SH-SY5Y (cell line): ENCODE measurements around the gene OR52W1.

ENCODE experiments used
- GATA2 ChIP-seq: IDR thresholded peaks from 2 replicates; pipeline ENCODE4 v1.6.1; 2011; ENCODE audit warnings: mild to moderate bottlenecking, low read depth, low read length
- GATA3 ChIP-seq: IDR thresholded peaks from 2 replicates; pipeline ENCODE4 v1.6.1; 2011; ENCODE audit warnings: low read depth, mild to moderate bottlenecking, low read length, moderate library complexity

The OR52W1 gene

GRCh38 chr11:6204706-6205105, 5.7 kb downstream of the OR52W1 start:
- TF ChIP-seq GATA2 = no peak
- no peak for TF ChIP-seq GATA3

DNA sequence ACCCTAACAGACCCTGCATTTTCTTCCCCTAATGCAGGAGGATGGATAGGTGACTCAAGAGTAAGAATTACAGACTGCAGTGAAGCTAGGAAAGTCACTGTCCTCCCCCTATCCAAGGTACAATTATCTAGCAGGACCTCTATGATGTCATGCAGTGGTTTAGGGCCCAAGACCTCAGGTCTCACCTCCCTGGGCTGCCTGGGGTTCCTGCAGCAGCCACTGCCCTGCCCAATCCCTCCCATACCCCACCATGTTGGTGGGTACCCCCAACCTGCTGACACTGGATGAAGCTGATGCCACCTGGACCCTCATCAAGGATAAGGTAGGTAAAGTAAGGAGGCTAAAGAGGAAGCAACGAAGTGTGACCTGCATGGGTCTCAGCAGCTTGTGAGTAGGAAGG, 6.3 kb downstream of the OR52W1 start, which contains the start of gene C11orf42:
Gene C11orf42 (plus strand): TSS at position 192 of the 400 bp plus-strand sequence. CDS start 59 bp downstream, at position 251.
- TF ChIP-seq GATA2 (no peak), GATA3 (no peak)

DNA sequence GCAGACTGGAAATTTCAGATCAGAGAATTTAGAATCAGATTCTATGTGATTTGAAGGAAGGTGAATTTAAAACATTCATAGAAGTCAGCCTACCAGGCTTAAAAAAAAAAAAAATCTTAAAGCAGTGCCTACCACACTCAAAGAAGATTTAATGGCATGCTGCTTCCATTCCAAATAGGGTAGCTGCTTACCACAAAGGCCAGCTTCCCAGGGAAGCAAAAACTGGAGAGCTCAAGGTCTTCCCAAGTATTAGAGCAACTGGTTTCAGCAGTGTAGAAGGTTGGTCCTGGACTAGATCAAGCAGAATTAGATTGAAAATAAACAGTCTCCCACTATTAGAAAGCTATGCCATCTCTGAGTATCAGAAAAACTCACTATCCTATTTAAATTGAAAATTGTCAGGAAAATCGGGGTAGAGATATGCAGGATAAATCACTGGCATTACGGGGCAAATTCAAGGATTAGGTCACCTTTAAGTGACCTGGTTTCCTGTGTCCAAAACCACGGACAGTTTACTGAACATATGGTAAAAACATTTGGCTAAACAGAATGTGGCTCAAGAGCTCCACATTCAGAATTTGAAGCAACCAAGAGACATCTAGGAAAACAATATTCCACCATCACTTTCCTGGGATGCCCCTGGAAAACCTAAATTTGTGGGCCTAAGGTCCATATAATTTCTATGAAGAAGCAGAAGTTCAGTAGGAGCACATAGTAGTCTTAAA, 7.6 kb downstream of the OR52W1 start:
- TF ChIP-seq GATA3 (no peak), GATA2 (no peak)

- TF ChIP-seq GATA2 (no peak), GATA3 (no peak)
Observed at GRCh38 chr11:6209801-6210200, 10.8 kb downstream of the OR52W1 start.

DNA sequence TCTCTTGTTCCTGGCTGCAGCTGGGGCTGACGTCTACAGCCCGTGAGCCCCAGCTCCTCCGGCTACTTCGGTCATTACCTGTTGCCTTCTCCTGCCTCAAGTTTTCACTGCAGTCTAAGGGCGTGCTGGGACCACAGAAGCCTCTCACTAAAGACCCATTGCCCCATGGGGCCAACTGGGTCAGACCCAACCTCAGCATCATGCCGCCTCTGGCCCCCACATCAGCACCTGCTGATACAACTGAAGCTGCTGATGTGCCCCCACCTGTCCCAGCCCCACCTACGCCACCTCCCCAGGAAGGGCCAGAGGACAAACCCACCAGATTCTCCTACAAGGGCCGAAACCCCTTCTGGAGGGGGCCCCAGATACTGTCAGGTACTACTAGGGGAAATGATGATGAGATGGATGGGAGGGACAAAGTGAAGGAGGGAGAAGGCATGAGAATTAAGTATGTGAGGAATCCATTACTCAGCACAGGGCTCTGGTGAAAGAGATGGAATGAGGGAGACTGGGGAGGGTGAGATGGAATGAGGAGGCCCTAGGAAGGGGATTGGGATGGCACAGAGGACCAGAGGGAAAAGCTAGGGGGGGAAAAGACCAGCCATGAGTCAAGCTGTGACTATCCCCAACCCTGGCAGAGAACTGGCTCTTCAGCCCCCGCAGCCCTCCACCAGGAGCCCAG, 11.4 kb downstream of the OR52W1 start:
- TF ChIP-seq GATA2 (no peak), GATA3 (no peak)

DNA sequence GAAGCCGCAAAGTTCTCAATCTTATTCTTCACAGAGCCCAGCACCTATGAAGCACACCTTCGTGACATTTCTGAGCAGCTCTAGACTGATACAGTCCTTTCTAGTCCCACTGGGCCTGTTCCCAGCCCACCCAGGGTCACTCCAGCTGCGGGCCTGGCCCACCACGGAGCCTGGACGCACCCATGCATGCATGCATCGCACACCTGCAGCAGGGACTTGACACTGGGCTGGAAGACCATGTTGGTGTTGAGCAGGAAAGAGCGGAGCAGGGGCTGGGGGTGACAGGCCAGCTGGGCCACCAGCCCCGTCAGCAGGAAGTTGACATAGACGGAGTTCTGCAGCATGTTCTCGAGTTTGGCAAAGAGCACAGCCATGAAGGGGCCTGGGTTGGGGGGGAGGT, 15.5 kb downstream of the OR52W1 start:
- TF ChIP-seq GATA2 (no peak), GATA3 (no peak)

GRCh38 chr11:6216501-6216900, 17.5 kb downstream of the OR52W1 start:
- TF ChIP-seq GATA3 (no peak), GATA2 (no peak)

GRCh38 chr11:6217722-6218121, 18.7 kb downstream of the OR52W1 start:
- TF ChIP-seq GATA2 = no peak
- TF ChIP-seq GATA3 = no peak

DNA sequence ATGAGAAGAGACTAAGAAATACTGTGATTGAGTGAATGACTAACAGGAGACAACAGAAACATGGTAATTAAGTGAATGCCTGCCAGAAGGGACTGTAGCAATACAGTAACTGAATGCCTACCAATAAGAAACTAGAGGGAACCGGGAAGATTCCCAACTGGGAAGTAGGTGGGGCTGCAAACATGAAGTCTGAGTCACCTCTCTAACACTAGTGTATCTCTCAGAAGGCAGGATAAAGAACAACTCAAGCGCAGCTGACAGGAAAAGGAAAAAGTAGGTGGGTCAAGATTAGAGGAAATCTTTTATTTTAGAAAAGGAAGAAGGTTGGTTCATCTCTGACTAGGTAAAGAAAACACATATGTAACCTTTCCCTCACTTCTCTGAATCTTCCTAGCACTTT, 20.3 kb downstream of the OR52W1 start:
- TF ChIP-seq GATA3 (no peak), GATA2 (no peak)

GRCh38 chr11:6223854-6224253, 24.8 kb downstream of the OR52W1 start:
- no peak for TF ChIP-seq GATA2
- no peak for TF ChIP-seq GATA3

GRCh38 chr11:6224421-6224820, 25.4 kb downstream of the OR52W1 start:
- TF ChIP-seq GATA2 = no peak
- no peak for TF ChIP-seq GATA3

- TF ChIP-seq GATA3 (no peak), GATA2 (no peak)
Observed at GRCh38 chr11:6225024-6225423, 26.0 kb downstream of the OR52W1 start.

- no peak for TF ChIP-seq GATA2
- TF ChIP-seq GATA3 = no peak
Observed at GRCh38 chr11:6225896-6226295, 26.9 kb downstream of the OR52W1 start.

GRCh38 chr11:6228520-6228919, 29.5 kb downstream of the OR52W1 start:
- TF ChIP-seq GATA3 = no peak
- no peak for TF ChIP-seq GATA2

DNA sequence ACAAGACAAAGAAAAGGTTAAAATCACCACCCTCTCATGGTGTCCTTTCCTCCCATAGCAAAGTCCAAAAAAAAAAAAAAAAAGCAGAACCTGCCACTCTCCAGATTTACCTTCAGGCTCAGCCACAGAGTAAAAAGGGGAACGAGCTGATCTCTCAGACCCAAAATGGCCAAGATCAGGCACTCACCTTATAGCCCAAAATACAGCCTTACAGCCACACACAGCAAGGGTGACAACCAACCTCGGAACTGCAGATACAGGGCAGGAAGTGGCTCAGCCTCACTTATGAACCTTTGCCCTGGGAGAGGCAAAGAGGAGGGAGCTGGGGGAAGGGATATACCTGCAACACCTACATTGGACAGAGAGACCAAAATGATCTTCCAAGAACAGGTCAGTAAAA, 30.9 kb downstream of the OR52W1 start:
- TF ChIP-seq GATA2 (no peak), GATA3 (no peak)
